ENCODE measurements around the gene TADA1. TPM values are rescaled to one million over a fixed set of nuclear protein-coding genes. Genes with fewer than 3 reads are reported as not detected.

Gene TADA1
- total and polyA plus RNA-seq, 2 experiments from 2014 or later, result 21.8 to 22.0 TPM

GRCh38 chr1:166924823-166925541 is 48.9 kb upstream of the TADA1 start:
- H3K4me3 Mint-ChIP-seq, result no peak overlapping the region
- H3K4me1 Mint-ChIP-seq, result peaks cover 11% of the 10 kb centered on the region
- H3K27me3 Mint-ChIP-seq (ENCODE audit: insufficient read depth, low read depth, poor library complexity), result peaks cover 29% of the 10 kb centered on the region

More at GRCh38 chr1:166924823-166925541, 48.9 kb upstream of the TADA1 start:
- Histone ChIP-seq H3F3A (replicated peaks; ENCODE audit: low read depth) (0 out of 2 replicates have a peak, but pooled peaks cover 6% of the 10 kb centered on the region), H3K36me3 (ENCODE audit: insufficient read depth) (no peaks in the 10 kb centered on the region; the same call in 1 of the 2 replicates), H3K9me2 (ENCODE audit: insufficient read depth) (0 out of 2 replicates have a peak, but pooled peaks cover 3% of the 10 kb centered on the region), H2AFZ (no peak overlapping the region), H4K20me1 (replicated peaks; ENCODE audit: insufficient read depth) (no peaks in the 10 kb centered on the region; the same call in 1 of the 2 replicates), H3K4me1 (ENCODE audit: insufficient read depth) (peaks cover 6% of the 10 kb centered on the region; the same call in 1 of the 2 replicates), H3K27me3 (ENCODE audit: insufficient read depth) (peaks cover 37% of the 10 kb centered on the region), H3K79me2 (replicated peaks; ENCODE audit: insufficient read depth) (no peaks in the 10 kb centered on the region), H3K4me2 (no peak overlapping the region), H3K4me3 (no peak overlapping the region), H3K27ac (ENCODE audit: low read depth) (no peak overlapping the region)
- TF ChIP-seq EZH2 (IDR thresholded peaks at IDR 0.05; ENCODE audit: low read depth, unreplicated experiment) (no peak), NANOG (IDR thresholded peaks at IDR 0.05; ENCODE audit: borderline replicate concordance) (no peak), JUNB (IDR thresholded peaks at IDR 0.05; ENCODE audit: unreplicated experiment) (no peak), CREB1 (CRISPR knock-in tag; IDR thresholded peaks at IDR 0.05; ENCODE audit: low read depth) (no peak), ZNF331 (CRISPR knock-in tag; IDR thresholded peaks at IDR 0.05; ENCODE audit: low read depth) (no peak), ZNF114 (CRISPR knock-in tag; IDR thresholded peaks at IDR 0.05) (no peak), STAT1 (IDR thresholded peaks at IDR 0.05; ENCODE audit: unreplicated experiment) (no peak), POLR2AphosphoS5 (IDR thresholded peaks at IDR 0.05; ENCODE audit: low read depth) (no peak), EZH2phosphoT487 (IDR thresholded peaks at IDR 0.05; ENCODE audit: unreplicated experiment) (no peak)
- TF ChIP-seq, protein P1, sequence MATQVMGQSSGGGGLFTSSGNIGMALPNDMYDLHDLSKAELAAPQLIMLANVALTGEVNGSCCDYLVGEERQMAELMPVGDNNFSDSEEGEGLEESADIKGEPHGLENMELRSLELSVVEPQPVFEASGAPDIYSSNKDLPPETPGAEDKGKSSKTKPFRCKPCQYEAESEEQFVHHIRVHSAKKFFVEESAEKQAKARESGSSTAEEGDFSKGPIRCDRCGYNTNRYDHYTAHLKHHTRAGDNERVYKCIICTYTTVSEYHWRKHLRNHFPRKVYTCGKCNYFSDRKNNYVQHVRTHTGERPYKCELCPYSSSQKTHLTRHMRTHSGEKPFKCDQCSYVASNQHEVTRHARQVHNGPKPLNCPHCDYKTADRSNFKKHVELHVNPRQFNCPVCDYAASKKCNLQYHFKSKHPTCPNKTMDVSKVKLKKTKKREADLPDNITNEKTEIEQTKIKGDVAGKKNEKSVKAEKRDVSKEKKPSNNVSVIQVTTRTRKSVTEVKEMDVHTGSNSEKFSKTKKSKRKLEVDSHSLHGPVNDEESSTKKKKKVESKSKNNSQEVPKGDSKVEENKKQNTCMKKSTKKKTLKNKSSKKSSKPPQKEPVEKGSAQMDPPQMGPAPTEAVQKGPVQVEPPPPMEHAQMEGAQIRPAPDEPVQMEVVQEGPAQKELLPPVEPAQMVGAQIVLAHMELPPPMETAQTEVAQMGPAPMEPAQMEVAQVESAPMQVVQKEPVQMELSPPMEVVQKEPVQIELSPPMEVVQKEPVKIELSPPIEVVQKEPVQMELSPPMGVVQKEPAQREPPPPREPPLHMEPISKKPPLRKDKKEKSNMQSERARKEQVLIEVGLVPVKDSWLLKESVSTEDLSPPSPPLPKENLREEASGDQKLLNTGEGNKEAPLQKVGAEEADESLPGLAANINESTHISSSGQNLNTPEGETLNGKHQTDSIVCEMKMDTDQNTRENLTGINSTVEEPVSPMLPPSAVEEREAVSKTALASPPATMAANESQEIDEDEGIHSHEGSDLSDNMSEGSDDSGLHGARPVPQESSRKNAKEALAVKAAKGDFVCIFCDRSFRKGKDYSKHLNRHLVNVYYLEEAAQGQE (IDR thresholded peaks at IDR 0.05; ENCODE audit: unreplicated experiment), result no peak
- TF ChIP-seq, protein P2, sequence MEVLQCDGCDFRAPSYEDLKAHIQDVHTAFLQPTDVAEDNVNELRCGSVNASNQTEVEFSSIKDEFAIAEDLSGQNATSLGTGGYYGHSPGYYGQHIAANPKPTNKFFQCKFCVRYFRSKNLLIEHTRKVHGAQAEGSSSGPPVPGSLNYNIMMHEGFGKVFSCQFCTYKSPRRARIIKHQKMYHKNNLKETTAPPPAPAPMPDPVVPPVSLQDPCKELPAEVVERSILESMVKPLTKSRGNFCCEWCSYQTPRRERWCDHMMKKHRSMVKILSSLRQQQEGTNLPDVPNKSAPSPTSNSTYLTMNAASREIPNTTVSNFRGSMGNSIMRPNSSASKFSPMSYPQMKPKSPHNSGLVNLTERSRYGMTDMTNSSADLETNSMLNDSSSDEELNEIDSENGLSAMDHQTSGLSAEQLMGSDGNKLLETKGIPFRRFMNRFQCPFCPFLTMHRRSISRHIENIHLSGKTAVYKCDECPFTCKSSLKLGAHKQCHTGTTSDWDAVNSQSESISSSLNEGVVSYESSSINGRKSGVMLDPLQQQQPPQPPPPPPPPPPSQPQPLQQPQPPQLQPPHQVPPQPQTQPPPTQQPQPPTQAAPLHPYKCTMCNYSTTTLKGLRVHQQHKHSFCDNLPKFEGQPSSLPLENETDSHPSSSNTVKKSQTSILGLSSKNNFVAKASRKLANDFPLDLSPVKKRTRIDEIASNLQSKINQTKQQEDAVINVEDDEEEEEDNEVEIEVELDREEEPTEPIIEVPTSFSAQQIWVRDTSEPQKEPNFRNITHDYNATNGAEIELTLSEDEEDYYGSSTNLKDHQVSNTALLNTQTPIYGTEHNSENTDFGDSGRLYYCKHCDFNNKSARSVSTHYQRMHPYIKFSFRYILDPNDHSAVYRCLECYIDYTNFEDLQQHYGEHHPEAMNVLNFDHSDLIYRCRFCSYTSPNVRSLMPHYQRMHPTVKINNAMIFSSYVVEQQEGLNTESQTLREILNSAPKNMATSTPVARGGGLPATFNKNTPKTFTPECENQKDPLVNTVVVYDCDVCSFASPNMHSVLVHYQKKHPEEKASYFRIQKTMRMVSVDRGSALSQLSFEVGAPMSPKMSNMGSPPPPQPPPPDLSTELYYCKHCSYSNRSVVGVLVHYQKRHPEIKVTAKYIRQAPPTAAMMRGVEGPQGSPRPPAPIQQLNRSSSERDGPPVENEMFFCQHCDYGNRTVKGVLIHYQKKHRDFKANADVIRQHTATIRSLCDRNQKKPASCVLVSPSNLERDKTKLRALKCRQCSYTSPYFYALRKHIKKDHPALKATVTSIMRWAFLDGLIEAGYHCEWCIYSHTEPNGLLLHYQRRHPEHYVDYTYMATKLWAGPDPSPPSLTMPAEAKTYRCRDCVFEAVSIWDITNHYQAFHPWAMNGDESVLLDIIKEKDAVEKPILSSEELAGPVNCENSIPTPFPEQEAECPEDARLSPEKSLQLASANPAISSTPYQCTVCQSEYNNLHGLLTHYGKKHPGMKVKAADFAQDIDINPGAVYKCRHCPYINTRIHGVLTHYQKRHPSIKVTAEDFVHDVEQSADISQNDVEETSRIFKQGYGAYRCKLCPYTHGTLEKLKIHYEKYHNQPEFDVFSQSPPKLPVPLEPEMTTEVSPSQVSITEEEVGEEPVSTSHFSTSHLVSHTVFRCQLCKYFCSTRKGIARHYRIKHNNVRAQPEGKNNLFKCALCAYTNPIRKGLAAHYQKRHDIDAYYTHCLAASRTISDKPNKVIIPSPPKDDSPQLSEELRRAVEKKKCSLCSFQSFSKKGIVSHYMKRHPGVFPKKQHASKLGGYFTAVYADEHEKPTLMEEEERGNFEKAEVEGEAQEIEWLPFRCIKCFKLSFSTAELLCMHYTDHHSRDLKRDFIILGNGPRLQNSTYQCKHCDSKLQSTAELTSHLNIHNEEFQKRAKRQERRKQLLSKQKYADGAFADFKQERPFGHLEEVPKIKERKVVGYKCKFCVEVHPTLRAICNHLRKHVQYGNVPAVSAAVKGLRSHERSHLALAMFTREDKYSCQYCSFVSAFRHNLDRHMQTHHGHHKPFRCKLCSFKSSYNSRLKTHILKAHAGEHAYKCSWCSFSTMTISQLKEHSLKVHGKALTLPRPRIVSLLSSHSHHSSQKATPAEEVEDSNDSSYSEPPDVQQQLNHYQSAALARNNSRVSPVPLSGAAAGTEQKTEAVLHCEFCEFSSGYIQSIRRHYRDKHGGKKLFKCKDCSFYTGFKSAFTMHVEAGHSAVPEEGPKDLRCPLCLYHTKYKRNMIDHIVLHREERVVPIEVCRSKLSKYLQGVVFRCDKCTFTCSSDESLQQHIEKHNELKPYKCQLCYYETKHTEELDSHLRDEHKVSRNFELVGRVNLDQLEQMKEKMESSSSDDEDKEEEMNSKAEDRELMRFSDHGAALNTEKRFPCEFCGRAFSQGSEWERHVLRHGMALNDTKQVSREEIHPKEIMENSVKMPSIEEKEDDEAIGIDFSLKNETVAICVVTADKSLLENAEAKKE (CRISPR knock-in tag; IDR thresholded peaks at IDR 0.05), result no peak
- TF ChIP-seq, protein P3, sequence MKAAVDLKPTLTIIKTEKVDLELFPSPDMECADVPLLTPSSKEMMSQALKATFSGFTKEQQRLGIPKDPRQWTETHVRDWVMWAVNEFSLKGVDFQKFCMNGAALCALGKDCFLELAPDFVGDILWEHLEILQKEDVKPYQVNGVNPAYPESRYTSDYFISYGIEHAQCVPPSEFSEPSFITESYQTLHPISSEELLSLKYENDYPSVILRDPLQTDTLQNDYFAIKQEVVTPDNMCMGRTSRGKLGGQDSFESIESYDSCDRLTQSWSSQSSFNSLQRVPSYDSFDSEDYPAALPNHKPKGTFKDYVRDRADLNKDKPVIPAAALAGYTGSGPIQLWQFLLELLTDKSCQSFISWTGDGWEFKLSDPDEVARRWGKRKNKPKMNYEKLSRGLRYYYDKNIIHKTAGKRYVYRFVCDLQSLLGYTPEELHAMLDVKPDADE (IDR thresholded peaks at IDR 0.05), result no peak
- TF ChIP-seq, protein P4, sequence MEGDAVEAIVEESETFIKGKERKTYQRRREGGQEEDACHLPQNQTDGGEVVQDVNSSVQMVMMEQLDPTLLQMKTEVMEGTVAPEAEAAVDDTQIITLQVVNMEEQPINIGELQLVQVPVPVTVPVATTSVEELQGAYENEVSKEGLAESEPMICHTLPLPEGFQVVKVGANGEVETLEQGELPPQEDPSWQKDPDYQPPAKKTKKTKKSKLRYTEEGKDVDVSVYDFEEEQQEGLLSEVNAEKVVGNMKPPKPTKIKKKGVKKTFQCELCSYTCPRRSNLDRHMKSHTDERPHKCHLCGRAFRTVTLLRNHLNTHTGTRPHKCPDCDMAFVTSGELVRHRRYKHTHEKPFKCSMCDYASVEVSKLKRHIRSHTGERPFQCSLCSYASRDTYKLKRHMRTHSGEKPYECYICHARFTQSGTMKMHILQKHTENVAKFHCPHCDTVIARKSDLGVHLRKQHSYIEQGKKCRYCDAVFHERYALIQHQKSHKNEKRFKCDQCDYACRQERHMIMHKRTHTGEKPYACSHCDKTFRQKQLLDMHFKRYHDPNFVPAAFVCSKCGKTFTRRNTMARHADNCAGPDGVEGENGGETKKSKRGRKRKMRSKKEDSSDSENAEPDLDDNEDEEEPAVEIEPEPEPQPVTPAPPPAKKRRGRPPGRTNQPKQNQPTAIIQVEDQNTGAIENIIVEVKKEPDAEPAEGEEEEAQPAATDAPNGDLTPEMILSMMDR (conservative IDR thresholded peaks at IDR 0.05; ENCODE audit: low read depth in 2 of 2), result no peak
- Mint-ChIP-seq H3K27ac (no peak overlapping the region), H3K36me3 (ENCODE audit: low read depth) (no peaks in the 10 kb centered on the region), H3K9me3 (no peaks in the 10 kb centered on the region; the same call in 2 of the 3 replicates)
- ATAC-seq, result no peak
- DNase-seq (ENCODE audit: low spot score), result no peak
